ENCODE measurements around the gene MYF6. TPM values are rescaled to one million over a fixed set of nuclear protein-coding genes. Genes with fewer than 3 reads are reported as not detected.

Gene MYF6
- total RNA-seq, 1 experiment from 2014 or later: not detected

- BruUV-seq (replicated peaks): no TSS peak
- peaks cover 20% of the 10 kb centered on the region for H3K27me3 ChIP-seq (ENCODE audit: insufficient read depth, low read length)
- RAD21 ChIA-PET (ENCODE audit: low non-redundant PET in 1 of 2, low total read pairs in 2 of 2, uncharacterized antibody in 2 of 2, unreplicated experiment in 2 of 2): no interaction called here
Measured at GRCh38 chr12:80712866-80713265, 5.4 kb downstream of the MYF6 start.

GRCh38 chr12:80713419-80713818 lies 6.0 kb downstream of the MYF6 start:
- Histone ChIP-seq H3K4me1 (ENCODE audit: control insufficient read depth in 1 of 2, insufficient read depth in 2 of 2, low read length in 2 of 2) (no peaks in the 10 kb centered on the region), H2AFZ (ENCODE audit: low read depth, low read length, poor library complexity, severe bottlenecking) (no peak overlapping the region), H3K27me3 (ENCODE audit: insufficient read depth, low read length) (peaks cover 24% of the 10 kb centered on the region), H3K9me3 (ENCODE audit: control insufficient read depth in 1 of 2, insufficient read depth in 1 of 2, low read depth in 1 of 2, low read length in 2 of 2) (no peaks in the 10 kb centered on the region), H4K20me1 (ENCODE audit: insufficient read depth) (no peaks in the 10 kb centered on the region), H3K4me2 (ENCODE audit: low read length) (no peak overlapping the region), H3K36me3 (ENCODE audit: control insufficient read depth in 1 of 2, insufficient read depth in 2 of 2, low read length in 2 of 2) (no peaks in the 10 kb centered on the region), H3K27ac (ENCODE audit: low read depth, low read length) (no peak overlapping the region), H3K9me2 (ENCODE audit: insufficient read depth) (no peaks in the 10 kb centered on the region), H3K4me3 (replicated peaks in 1 of 2; ENCODE audit: low read depth in 1 of 2, low read length in 2 of 2) (no peak overlapping the region), H3K79me2 (ENCODE audit: insufficient read depth, low read length) (no peaks in the 10 kb centered on the region), H3K9ac (ENCODE audit: low read length) (no peak overlapping the region)
- ATAC-seq (no peak), DNase-seq (ENCODE audit: low read depth, low spot score) (no peak)
- ChIA-PET CTCF (no interaction called here), RAD21 (ENCODE audit: low non-redundant PET in 1 of 2, low total read pairs in 2 of 2, uncharacterized antibody in 2 of 2, unreplicated experiment in 2 of 2) (no interaction called here), POLR2A (no interaction called here)
- intact Hi-C loops (cut with micrococcal nuclease): no loop called here
- no TSS peak for BruUV-seq (replicated peaks)
- TF ChIP-seq MAX (IDR thresholded peaks at IDR 0.05) (no peak), CBX3 (IDR thresholded peaks at IDR 0.05; ENCODE audit: low read depth) (no peak), SRF (IDR thresholded peaks at IDR 0.05; ENCODE audit: low read depth) (no peak), ZNF274 (IDR thresholded peaks at IDR 0.05; ENCODE audit: low read depth, low read length) (no peak), POLR2AphosphoS5 (IDR thresholded peaks at IDR 0.05; ENCODE audit: low read depth, low read length) (no peak), ELF1 (IDR thresholded peaks at IDR 0.05; ENCODE audit: borderline replicate concordance, low read depth) (no peak), TCF7L2 (IDR thresholded peaks at IDR 0.05; ENCODE audit: borderline replicate concordance, extremely low read depth, insufficient read depth, insufficient read length) (no peak), CTCF (IDR thresholded peaks at IDR 0.05 in 2 of 3, conservative IDR thresholded peaks at IDR 0.05 in 1 of 3; ENCODE audit: borderline replicate concordance in 1 of 3, insufficient read depth in 1 of 3, low read depth in 2 of 3, low read length in 2 of 3) (no peak), EZH2 (IDR thresholded peaks at IDR 0.05) (no peak), YY1 (IDR thresholded peaks at IDR 0.05; ENCODE audit: extremely low read depth, insufficient replicate concordance, low read depth, low read length) (no peak), FOSL1 (IDR thresholded peaks at IDR 0.05; ENCODE audit: low read depth) (no peak), ZFX (IDR thresholded peaks at IDR 0.05) (no peak)

More at GRCh38 chr12:80712866-80713265, 5.4 kb downstream of the MYF6 start:
- H3K27ac ChIP-seq (ENCODE audit: low read depth, low read length): no peak overlapping the region
- H3K9me2 ChIP-seq (ENCODE audit: insufficient read depth): no peaks in the 10 kb centered on the region
- ChIA-PET POLR2A (no interaction called here), CTCF (no interaction called here)
- no peaks in the 10 kb centered on the region for H4K20me1 ChIP-seq (ENCODE audit: insufficient read depth)
- H3K9ac ChIP-seq (ENCODE audit: low read length): no peak overlapping the region
- H3K79me2 ChIP-seq (ENCODE audit: insufficient read depth, low read length): no peaks in the 10 kb centered on the region
- no peaks in the 10 kb centered on the region for H3K36me3 ChIP-seq (ENCODE audit: control insufficient read depth in 1 of 2, insufficient read depth in 2 of 2, low read length in 2 of 2)
- ATAC-seq: no peak
- no peak overlapping the region for H3K4me3 ChIP-seq (replicated peaks in 1 of 2; ENCODE audit: low read depth in 1 of 2, low read length in 2 of 2)
- intact Hi-C loops (cut with micrococcal nuclease): no loop called here
- no peak overlapping the region for H2AFZ ChIP-seq (ENCODE audit: low read depth, low read length, poor library complexity, severe bottlenecking)
- no peaks in the 10 kb centered on the region for H3K9me3 ChIP-seq (ENCODE audit: control insufficient read depth in 1 of 2, insufficient read depth in 1 of 2, low read depth in 1 of 2, low read length in 2 of 2)
- no peaks in the 10 kb centered on the region for H3K4me1 ChIP-seq (ENCODE audit: control insufficient read depth in 1 of 2, insufficient read depth in 2 of 2, low read length in 2 of 2)
- no peak overlapping the region for H3K4me2 ChIP-seq (ENCODE audit: low read length)
- no peak for DNase-seq (ENCODE audit: low read depth, low spot score)
- no peak for TF ChIP-seq CTCF (IDR thresholded peaks at IDR 0.05 in 2 of 3, conservative IDR thresholded peaks at IDR 0.05 in 1 of 3; ENCODE audit: borderline replicate concordance in 1 of 3, insufficient read depth in 1 of 3, low read depth in 2 of 3, low read length in 2 of 3)
- TF ChIP-seq EGR1 (IDR thresholded peaks at IDR 0.05; ENCODE audit: low read depth): no peak
- TF ChIP-seq RAD21 (IDR thresholded peaks at IDR 0.05; ENCODE audit: low read depth): no peak
- no peak for TF ChIP-seq TCF7L2 (IDR thresholded peaks at IDR 0.05; ENCODE audit: borderline replicate concordance, extremely low read depth, insufficient read depth, insufficient read length)
- no peak for TF ChIP-seq SP1 (IDR thresholded peaks at IDR 0.05; ENCODE audit: low read depth)
